ENCODE results near the gene ALG3. TPM values are rescaled to one million over a fixed set of nuclear protein-coding genes. Genes with fewer than 3 reads are reported as not detected.

ALG3 gene
- polyA plus RNA-seq, 3 donors: 27.9 to 34.3 (median 30.8) TPM

- no peak for DNase-seq (ENCODE audit: low read depth in 3 of 3, low spot score in 2 of 3)
Measured at GRCh38 chr3:184236033-184236410, 12.7 kb downstream of the ALG3 start.

- DNase-seq (ENCODE audit: low read depth in 3 of 3, low spot score in 2 of 3): no peak
Measured at GRCh38 chr3:184235381-184236032, 13.3 kb downstream of the ALG3 start.

- no peak for DNase-seq (ENCODE audit: low read depth in 3 of 3, low spot score in 2 of 3)
Measured at GRCh38 chr3:184234671-184235380, 13.9 kb downstream of the ALG3 start.

- DNase-seq (ENCODE audit: low read depth in 3 of 3, low spot score in 2 of 3): no peak
Measured at GRCh38 chr3:184234224-184234623, 14.5 kb downstream of the ALG3 start.

- DNase-seq (ENCODE audit: low read depth in 3 of 3, low spot score in 2 of 3): no peak
Measured at GRCh38 chr3:184233127-184233843, 15.5 kb downstream of the ALG3 start.

GRCh38 chr3:184231671-184232070 is 17.1 kb downstream of the ALG3 start:
- DNase-seq (ENCODE audit: low read depth in 3 of 3, low spot score in 2 of 3): no peak

- no peak for DNase-seq (ENCODE audit: low read depth in 3 of 3, low spot score in 2 of 3)
Measured at GRCh38 chr3:184230603-184231528, 17.9 kb downstream of the ALG3 start.

GRCh38 chr3:184230081-184230602 is 18.6 kb downstream of the ALG3 start:
- no peak for DNase-seq (ENCODE audit: low read depth in 3 of 3, low spot score in 2 of 3)

GRCh38 chr3:184229394-184230080 is 19.2 kb downstream of the ALG3 start, which contains the start of gene VWA5B2:
TSS of gene VWA5B2 (plus strand) at chr3:184229585. CDS start at chr3:184230529, 944 bp downstream.
- peak in 1 of 3 donors; percentile 30 for DNase-seq (ENCODE audit: low read depth in 3 of 3, low spot score in 2 of 3)

GRCh38 chr3:184228376-184229137 is 20.2 kb downstream of the ALG3 start:
- no peak for DNase-seq (ENCODE audit: low read depth in 3 of 3, low spot score in 2 of 3)

GRCh38 chr3:184227481-184227935 is 21.3 kb downstream of the ALG3 start:
- DNase-seq (ENCODE audit: low read depth in 3 of 3, low spot score in 2 of 3): no peak

GRCh38 chr3:184223946-184224345 is 24.8 kb downstream of the ALG3 start:
- DNase-seq (ENCODE audit: low read depth in 3 of 3, low spot score in 2 of 3): no peak

- DNase-seq (ENCODE audit: low read depth in 3 of 3, low spot score in 2 of 3): no peak
Measured at GRCh38 chr3:184222521-184222920, 26.2 kb downstream of the ALG3 start.

GRCh38 chr3:184218814-184219213 is 29.9 kb downstream of the ALG3 start:
- no peak for DNase-seq (ENCODE audit: low read depth in 3 of 3, low spot score in 2 of 3)

- no peak for DNase-seq (ENCODE audit: low read depth in 3 of 3, low spot score in 2 of 3)
Measured at GRCh38 chr3:184211718-184212117, 37.0 kb downstream of the ALG3 start.

- DNase-seq (ENCODE audit: low read depth in 3 of 3, low spot score in 2 of 3): no peak
Measured at GRCh38 chr3:184211297-184211696, 37.5 kb downstream of the ALG3 start.

GRCh38 chr3:184209146-184209923 is 39.4 kb downstream of the ALG3 start:
- DNase-seq (ENCODE audit: low read depth in 3 of 3, low spot score in 2 of 3): no peak

- no peak for DNase-seq (ENCODE audit: low read depth in 3 of 3, low spot score in 2 of 3)
Measured at GRCh38 chr3:184203526-184203925, 45.2 kb downstream of the ALG3 start.

Measured in right renal cortex interstitium (tissue), 3 donors.